RWPE2 (cell line): ENCODE data around the gene MCM8.

Experiments
- ATAC-seq: fragments of 200-7000 bp; cut with Tn5 transposase; 3 replicates; pipeline ENCODE4 v1.9.1; 2021; ENCODE audit warnings: low read depth
- DNase-seq: peaks from one replicate; pipeline ENCODE4 v3.0.0-alpha.2; 2020; ENCODE audit warnings: low spot score
- H3K27ac ChIP-seq: fragments of 450-650 bp; 2 replicates; pipeline ENCODE4 v1.5.1; 2017; ENCODE audit warnings: mild to moderate bottlenecking; ENCODE audit not compliant: poor library complexity, severe bottlenecking
- H3K27me3 ChIP-seq: fragments of 250-450 bp; sonication (Bioruptor Pico); 2 replicates; pipeline ENCODE4 v1.5.1; 2021; ENCODE audit warnings: mild to moderate bottlenecking, moderate library complexity; ENCODE audit not compliant: insufficient read depth, poor library complexity, severe bottlenecking
- H3K36me3 ChIP-seq: fragments of 250-450 bp; sonication (Bioruptor Pico); 2 replicates; pipeline ENCODE4 v1.5.1; 2020; ENCODE audit warnings: low read depth, mild to moderate bottlenecking, moderate library complexity
- H3K4me1 ChIP-seq: fragments of 250-450 bp; sonication (Bioruptor Pico); 2 replicates; pipeline ENCODE4 v1.5.1; 2021; ENCODE audit warnings: mild to moderate bottlenecking, moderate library complexity; ENCODE audit not compliant: insufficient read depth, poor library complexity, severe bottlenecking
- H3K4me3 ChIP-seq: fragments of 250-450 bp; sonication (Bioruptor Pico); 2 replicates; pipeline ENCODE4 v1.5.1; 2021; ENCODE audit warnings: mild to moderate bottlenecking, moderate library complexity; ENCODE audit not compliant: severe bottlenecking
- H3K9me3 ChIP-seq: fragments of 250-450 bp; sonication (Bioruptor Pico); 2 replicates; pipeline ENCODE4 v1.5.1; 2021; ENCODE audit warnings: mild to moderate bottlenecking, moderate library complexity; ENCODE audit not compliant: severe bottlenecking
- CTCF ChIP-seq: fragments of 450-650 bp; IDR thresholded peaks from one replicate; pipeline ENCODE4 v1.5.1; 2017; ENCODE audit warnings: mild to moderate bottlenecking, moderate library complexity; ENCODE audit not compliant: poor library complexity, severe bottlenecking

The MCM8 gene

GRCh38 chr20:5968462-5968861 is 18.0 kb downstream of the MCM8 start:
- no peak for ATAC-seq
- peaks cover 11% of the 10 kb centered on the region for H3K4me1 ChIP-seq
- H3K27me3 ChIP-seq: no peaks in the 10 kb centered on the region
- peaks cover 72% of the 10 kb centered on the region for H3K36me3 ChIP-seq
- H3K4me3 ChIP-seq: no peak overlapping the region
- no peak for DNase-seq
- TF ChIP-seq CTCF: no peak
- no peak overlapping the region for H3K27ac ChIP-seq
- no peaks in the 10 kb centered on the region for H3K9me3 ChIP-seq

- Histone ChIP-seq H3K9me3 (no peaks in the 10 kb centered on the region), H3K27ac (no peak overlapping the region), H3K36me3 (peaks cover 72% of the 10 kb centered on the region), H3K4me1 (peaks cover 16% of the 10 kb centered on the region), H3K4me3 (no peak overlapping the region), H3K27me3 (no peaks in the 10 kb centered on the region)
- no peak for TF ChIP-seq CTCF
- DNase-seq (no peak), ATAC-seq (no peak)
Observed at GRCh38 chr20:5969348-5969935, 19.0 kb downstream of the MCM8 start.

- no peak for ATAC-seq
- Histone ChIP-seq H3K36me3 (peaks cover 72% of the 10 kb centered on the region), H3K4me1 (peaks cover 16% of the 10 kb centered on the region), H3K4me3 (no peak overlapping the region), H3K27ac (no peak overlapping the region), H3K9me3 (no peaks in the 10 kb centered on the region), H3K27me3 (no peaks in the 10 kb centered on the region)
- no peak for DNase-seq
- no peak for TF ChIP-seq CTCF
Observed at GRCh38 chr20:5969940-5970339, 19.5 kb downstream of the MCM8 start.

GRCh38 chr20:5970381-5970780 is 19.9 kb downstream of the MCM8 start:
- Histone ChIP-seq H3K27ac (no peak overlapping the region), H3K4me3 (no peak overlapping the region), H3K27me3 (no peaks in the 10 kb centered on the region), H3K9me3 (no peaks in the 10 kb centered on the region), H3K4me1 (peaks cover 16% of the 10 kb centered on the region), H3K36me3 (peaks cover 71% of the 10 kb centered on the region)
- ATAC-seq (no peak), DNase-seq (no peak)
- TF ChIP-seq CTCF: no peak

- H3K36me3 ChIP-seq: peaks cover 68% of the 10 kb centered on the region
Observed at GRCh38 chr20:5971203-5971602, 20.8 kb downstream of the MCM8 start.

More at GRCh38 chr20:5971203-5971602, 20.8 kb downstream of the MCM8 start:
- Histone ChIP-seq H3K27ac (peak overlapping the region; percentile 73), H3K27me3 (no peaks in the 10 kb centered on the region), H3K4me3 (no peak overlapping the region), H3K9me3 (no peaks in the 10 kb centered on the region), H3K4me1 (peaks cover 16% of the 10 kb centered on the region)
- no peak for DNase-seq
- no peak for ATAC-seq
- TF ChIP-seq CTCF: no peak
